IPS-11a (cell line): ENCODE results near the gene OAF.

Experiments used
- H3K4me3 ChIP-seq: one replicate; pipeline ENCODE4 v1.5.1; 2013; ENCODE audit warnings: low read depth, low read length, control low read depth

OAF gene

GRCh38 chr11:120219938-120220746 lies 9.3 kb downstream of the OAF start:
- no peak overlapping the region for H3K4me3 ChIP-seq

DNA sequence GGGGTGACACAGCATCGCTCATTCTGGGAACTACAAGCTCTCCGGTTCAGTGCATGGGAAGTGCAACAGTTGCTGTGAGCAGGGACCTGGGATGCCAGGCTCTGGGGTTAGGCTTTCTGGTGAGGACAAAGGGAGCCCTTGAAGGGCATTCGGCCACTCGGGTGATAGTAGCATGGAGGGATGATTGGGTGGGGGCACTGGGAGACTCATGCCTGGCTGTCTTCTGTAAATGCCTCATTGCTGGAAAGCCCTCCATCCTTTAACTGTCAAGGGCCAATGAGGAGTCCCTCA lies 9.9 kb downstream of the OAF start:
- H3K4me3 ChIP-seq: no peak overlapping the region

- H3K4me3 ChIP-seq: no peak overlapping the region
Measured at GRCh38 chr11:120221115-120221752, 10.4 kb downstream of the OAF start.

- no peak overlapping the region for H3K4me3 ChIP-seq
Measured at GRCh38 chr11:120222916-120223315, 12.1 kb downstream of the OAF start.

DNA sequence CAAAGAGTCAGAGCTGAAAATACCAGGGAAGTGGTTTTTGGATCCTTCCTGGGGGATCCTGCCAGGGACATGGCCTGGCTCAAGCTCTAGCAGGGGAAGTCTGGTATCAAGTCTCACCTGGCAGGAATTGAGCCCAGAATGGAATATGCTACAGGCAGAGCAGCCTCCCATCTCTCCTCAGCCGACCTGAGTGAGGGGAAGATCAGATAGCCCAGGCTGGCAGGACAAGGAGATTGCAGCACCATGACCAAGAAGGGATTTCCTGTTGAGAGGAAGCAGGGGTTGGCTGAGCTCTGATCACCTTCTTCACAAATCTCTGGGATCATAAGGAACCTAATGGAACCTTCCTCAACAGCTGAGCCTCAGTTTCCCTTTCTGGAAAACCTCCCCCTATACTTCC lies 13.0 kb downstream of the OAF start:
- H3K4me3 ChIP-seq: no peak overlapping the region

- no peak overlapping the region for H3K4me3 ChIP-seq
Measured at GRCh38 chr11:120224361-120224760, 13.5 kb downstream of the OAF start.

- no peak overlapping the region for H3K4me3 ChIP-seq
Measured at GRCh38 chr11:120224972-120225909, 14.4 kb downstream of the OAF start.

- no peak overlapping the region for H3K4me3 ChIP-seq
Measured at GRCh38 chr11:120226242-120226641, 15.4 kb downstream of the OAF start.

- no peak overlapping the region for H3K4me3 ChIP-seq
Measured at GRCh38 chr11:120226714-120227113, 15.9 kb downstream of the OAF start.

- H3K4me3 ChIP-seq: no peak overlapping the region
Measured at GRCh38 chr11:120227228-120227852, 16.5 kb downstream of the OAF start.

DNA sequence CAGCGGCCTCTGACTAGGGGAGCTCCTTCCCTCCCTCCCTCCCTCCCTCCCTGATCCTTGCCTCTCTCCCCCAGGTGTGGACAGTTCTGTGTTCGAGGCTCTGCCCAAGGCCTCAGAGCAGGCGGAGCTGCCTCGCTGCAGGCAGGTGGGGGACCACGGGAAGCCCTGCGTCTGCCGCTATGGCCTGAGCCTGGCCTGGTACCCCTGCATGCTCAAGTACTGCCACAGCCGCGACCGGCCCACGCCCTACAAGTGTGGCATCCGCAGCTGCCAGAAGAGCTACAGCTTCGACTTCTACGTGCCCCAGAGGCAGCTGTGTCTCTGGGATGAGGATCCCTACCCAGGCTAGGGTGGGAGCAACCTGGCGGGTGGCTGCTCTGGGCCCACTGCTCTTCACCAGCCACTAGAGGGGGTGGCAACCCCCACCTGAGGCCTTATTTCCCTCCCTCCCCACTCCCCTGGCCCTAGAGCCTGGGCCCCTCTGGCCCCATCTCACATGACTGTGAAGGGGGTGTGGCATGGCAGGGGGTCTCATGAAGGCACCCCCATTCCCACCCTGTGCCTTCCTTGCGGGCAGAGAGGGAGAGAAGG lies 18.1 kb downstream of the OAF start:
- no peak overlapping the region for H3K4me3 ChIP-seq

- H3K4me3 ChIP-seq: no peak overlapping the region
Measured at GRCh38 chr11:120229451-120230424, 18.9 kb downstream of the OAF start.

GRCh38 chr11:120230433-120231071 lies 19.7 kb downstream of the OAF start:
- H3K4me3 ChIP-seq: no peak overlapping the region

DNA sequence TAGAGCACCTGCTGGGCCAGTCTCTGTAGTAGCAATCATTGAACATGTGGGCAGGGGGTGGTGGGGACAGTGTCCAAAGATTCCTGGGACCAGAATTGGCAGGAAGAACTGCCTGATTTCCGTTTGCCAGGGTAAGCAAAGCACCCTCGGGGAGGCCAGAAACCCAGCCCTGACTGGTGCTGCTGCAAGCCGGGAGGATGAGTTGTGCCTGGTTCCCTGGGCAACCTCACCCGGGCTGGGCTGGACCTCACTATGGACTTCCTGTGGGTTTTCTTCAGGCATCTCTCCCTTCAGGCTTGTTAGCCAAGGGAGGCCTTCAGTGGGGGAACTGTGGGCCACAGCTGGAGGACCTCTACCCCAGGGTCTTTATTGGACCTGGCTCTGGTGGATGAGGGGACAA lies 21.1 kb downstream of the OAF start:
- no peak overlapping the region for H3K4me3 ChIP-seq

DNA sequence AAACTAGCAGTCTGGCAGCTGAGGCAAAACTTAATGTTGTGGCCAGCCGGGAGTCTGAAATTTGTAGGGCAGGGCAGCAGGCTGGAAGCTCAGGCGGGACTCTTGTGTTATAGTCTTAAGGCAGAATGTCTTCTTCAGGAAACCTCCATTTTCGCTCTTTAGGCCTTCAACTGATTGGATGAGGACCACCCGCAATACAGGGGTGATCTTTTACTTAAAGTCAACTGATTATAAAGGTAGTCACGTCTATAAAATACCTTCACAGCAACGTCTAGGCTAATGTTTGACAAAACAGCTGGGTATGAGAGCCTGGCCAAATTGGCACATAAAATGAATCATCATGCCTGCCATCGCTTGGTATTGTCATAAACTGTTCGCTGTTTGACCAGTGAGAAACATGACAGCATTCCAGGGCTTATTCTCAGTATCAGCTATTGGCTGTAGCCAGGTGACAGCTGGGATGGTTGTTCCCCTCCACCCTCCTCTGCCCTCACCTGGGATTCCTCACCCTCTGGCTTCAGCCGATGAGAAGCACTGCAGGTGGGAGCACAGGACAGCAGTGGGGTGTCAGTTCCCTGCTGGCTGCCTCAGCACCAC lies 22.5 kb downstream of the OAF start:
- H3K4me3 ChIP-seq: no peak overlapping the region

DNA sequence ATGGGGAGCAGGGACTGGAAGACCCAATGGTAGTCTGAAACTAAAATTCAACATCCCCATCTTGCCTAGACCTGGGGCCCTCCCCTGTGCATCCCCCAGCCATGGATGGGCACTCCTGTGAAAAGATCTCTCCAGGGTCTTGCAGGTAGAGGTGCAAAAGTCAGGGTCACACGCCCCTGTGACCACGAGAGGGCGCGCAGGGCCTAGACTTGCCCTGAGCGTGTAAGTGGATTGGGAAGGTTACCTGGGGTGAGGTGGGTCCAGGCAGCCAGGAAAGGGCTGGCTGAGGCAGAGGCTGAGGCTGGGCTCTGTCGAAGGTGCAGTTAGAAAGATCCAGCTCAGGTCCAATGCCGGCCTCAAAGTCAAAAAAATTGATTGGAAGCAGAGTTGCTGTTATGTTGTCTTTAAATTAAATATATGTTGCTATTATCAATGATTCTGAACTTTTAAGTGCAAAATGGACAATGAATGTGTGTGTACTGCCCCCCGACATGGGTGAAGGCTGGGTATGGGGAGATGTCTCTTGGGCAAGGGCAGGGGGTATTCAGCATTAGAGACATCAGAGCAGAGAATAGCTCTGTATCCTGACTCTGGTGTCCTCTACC lies 24.3 kb downstream of the OAF start:
- no peak overlapping the region for H3K4me3 ChIP-seq

GRCh38 chr11:120236169-120237107 lies 25.6 kb downstream of the OAF start:
- no peak overlapping the region for H3K4me3 ChIP-seq
